Progenitor cell of endocrine pancreas (in vitro differentiated cells): ENCODE measurements around the gene S100A13. TPM values are rescaled to one million over a fixed set of nuclear protein-coding genes. Genes with fewer than 3 reads are reported as not detected.
"Not testable (repeated sequence)": the region's sequence is repeated elsewhere in the genome, so short reads cannot be mapped to it uniquely, and the experiment has no call there.

Source experiments
- DNase-seq: peaks from one replicate; pipeline ENCODE4 v3.0.0; 2021; ENCODE audit warnings: low spot score; ENCODE audit not compliant: unreplicated experiment
- H3K27ac Mint-ChIP-seq: 2 replicates; pipeline ENCODE4 v1.8.0; 2021; ENCODE audit warnings: mild to moderate bottlenecking, moderate library complexity, mixed read lengths
- H3K27me3 Mint-ChIP-seq: 2 replicates; pipeline ENCODE4 v1.8.0; 2021; ENCODE audit warnings: mixed read lengths
- H3K36me3 Mint-ChIP-seq: 2 replicates; pipeline ENCODE4 v1.8.0; 2022; ENCODE audit warnings: mixed read lengths; ENCODE audit not compliant: insufficient read depth
- H3K4me1 Mint-ChIP-seq: 2 replicates; pipeline ENCODE4 v1.8.0; 2021; ENCODE audit warnings: low read depth, mixed read lengths
- H3K4me3 Mint-ChIP-seq: 2 replicates; pipeline ENCODE4 v1.8.0; 2021; ENCODE audit warnings: low read depth, mild to moderate bottlenecking, moderate library complexity, mixed read lengths
- H3K9me3 Mint-ChIP-seq: 2 replicates; pipeline ENCODE4 v1.8.0; 2021; ENCODE audit warnings: low read depth, mixed read lengths
- CTCF ChIP-seq: fragments of 200-600 bp; sonication (generic); IDR thresholded peaks from one replicate; pipeline ENCODE4 v1.5.0; 2021; ENCODE audit warnings: antibody characterized with exemption, mild to moderate bottlenecking; ENCODE audit not compliant: unreplicated experiment
- total RNA-seq: library from RNA; stranded (reverse); gene quantifications from 2 replicates; pipeline ENCODE4 v1.2.1, GENCODE V29; 2021

S100A13 gene
- total RNA-seq, 1 donor from 2014 or later: 63.6 TPM

GRCh38 chr1:153669606-153670005, 42.3 kb upstream of the S100A13 start:
- TF ChIP-seq CTCF: no peak
- no peak for DNase-seq
- Mint-ChIP-seq H3K27me3 (no peaks in the 10 kb centered on the region), H3K4me3 (no peak overlapping the region), H3K36me3 (peaks cover 33% of the 10 kb centered on the region), H3K27ac (no peak overlapping the region), H3K4me1 (peaks cover 14% of the 10 kb centered on the region), H3K9me3 (no peaks in the 10 kb centered on the region)

GRCh38 chr1:153668672-153669071, 41.4 kb upstream of the S100A13 start:
- H3K27me3 Mint-ChIP-seq, H3K9me3 Mint-ChIP-seq, H3K27ac Mint-ChIP-seq, DNase-seq, H3K4me3 Mint-ChIP-seq: not testable (repeated sequence)
- Mint-ChIP-seq H3K4me1 (peaks cover 14% of the 10 kb centered on the region), H3K36me3 (peaks cover 37% of the 10 kb centered on the region)

- no peak for TF ChIP-seq CTCF
- H3K27ac Mint-ChIP-seq: no peak overlapping the region
Observed at GRCh38 chr1:153667439-153667838, 40.1 kb upstream of the S100A13 start.

GRCh38 chr1:153663211-153663610, 35.9 kb upstream of the S100A13 start:
- TF ChIP-seq CTCF: no peak
- no peak for DNase-seq
- no peaks in the 10 kb centered on the region for H3K27me3 Mint-ChIP-seq
- peaks cover 11% of the 10 kb centered on the region for H3K4me1 Mint-ChIP-seq
- no peaks in the 10 kb centered on the region for H3K9me3 Mint-ChIP-seq
- H3K36me3 Mint-ChIP-seq: peaks cover 43% of the 10 kb centered on the region
- H3K4me3 Mint-ChIP-seq: no peak overlapping the region
- H3K27ac Mint-ChIP-seq: no peak overlapping the region

More at GRCh38 chr1:153667439-153667838, 40.1 kb upstream of the S100A13 start:
- Mint-ChIP-seq H3K9me3 (no peaks in the 10 kb centered on the region), H3K4me3 (peak overlapping the region; percentile 37), H3K4me1 (peaks cover 14% of the 10 kb centered on the region), H3K27me3 (no peaks in the 10 kb centered on the region), H3K36me3 (peaks cover 40% of the 10 kb centered on the region)
- DNase-seq: no peak

GRCh38 chr1:153662269-153662668, 35.0 kb upstream of the S100A13 start:
- no peak for DNase-seq
- H3K27me3 Mint-ChIP-seq: no peaks in the 10 kb centered on the region

More at GRCh38 chr1:153662269-153662668, 35.0 kb upstream of the S100A13 start:
- Mint-ChIP-seq H3K27ac (peak overlapping the region; percentile 50), H3K4me1 (peaks cover 11% of the 10 kb centered on the region), H3K9me3 (no peaks in the 10 kb centered on the region), H3K36me3 (peaks cover 34% of the 10 kb centered on the region), H3K4me3 (no peak overlapping the region)
- TF ChIP-seq CTCF: no peak
